PC-9 (cell line): Measurements from ENCODE around the gene KLHDC9.

Source experiments
- EZH2 ChIP-seq: fragments of 200-600 bp; sonication (generic); IDR thresholded peaks from 2 replicates; pipeline ENCODE4 v1.8.0; 2017; ENCODE audit warnings: antibody characterized with exemption, low read depth
- TF ChIP-seq, protein P1 (sequence below): fragments of 200-600 bp; sonication (generic); conservative IDR thresholded peaks from 2 replicates; pipeline ENCODE4 v1.6.1; 2017; ENCODE audit warnings: mixed run types, antibody characterized with exemption, mild to moderate bottlenecking, moderate library complexity

DNA sequence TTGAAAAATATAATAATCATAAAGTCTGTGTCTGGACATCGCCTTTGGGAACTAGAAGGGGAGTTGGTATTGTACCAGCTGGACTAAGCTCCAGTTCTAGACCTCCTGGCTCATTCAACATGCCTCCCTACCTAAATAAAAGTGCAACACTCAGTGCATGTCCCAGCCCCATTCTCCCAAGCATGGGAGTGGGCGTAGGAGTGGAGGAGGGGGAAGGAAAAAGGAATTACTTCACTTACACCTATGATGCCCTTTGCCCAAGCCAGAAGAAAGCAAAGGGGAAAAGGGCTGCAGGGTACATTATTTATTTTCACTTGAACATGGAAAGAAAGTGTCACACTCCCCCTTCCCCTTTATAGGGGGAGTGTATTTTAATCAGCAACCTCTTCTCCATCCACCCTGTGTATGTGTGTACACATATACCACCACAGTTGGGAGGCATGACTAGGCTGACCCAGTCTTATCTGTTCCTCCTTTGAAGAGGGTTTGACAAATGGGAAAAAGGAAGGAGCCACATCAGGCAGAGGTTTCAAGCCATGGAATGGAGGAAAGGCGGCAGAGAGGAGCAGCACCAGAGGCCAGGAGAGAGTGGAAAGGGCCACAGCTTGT, 23.0 kb downstream of the KLHDC9 start:
- TF ChIP-seq, protein P1, sequence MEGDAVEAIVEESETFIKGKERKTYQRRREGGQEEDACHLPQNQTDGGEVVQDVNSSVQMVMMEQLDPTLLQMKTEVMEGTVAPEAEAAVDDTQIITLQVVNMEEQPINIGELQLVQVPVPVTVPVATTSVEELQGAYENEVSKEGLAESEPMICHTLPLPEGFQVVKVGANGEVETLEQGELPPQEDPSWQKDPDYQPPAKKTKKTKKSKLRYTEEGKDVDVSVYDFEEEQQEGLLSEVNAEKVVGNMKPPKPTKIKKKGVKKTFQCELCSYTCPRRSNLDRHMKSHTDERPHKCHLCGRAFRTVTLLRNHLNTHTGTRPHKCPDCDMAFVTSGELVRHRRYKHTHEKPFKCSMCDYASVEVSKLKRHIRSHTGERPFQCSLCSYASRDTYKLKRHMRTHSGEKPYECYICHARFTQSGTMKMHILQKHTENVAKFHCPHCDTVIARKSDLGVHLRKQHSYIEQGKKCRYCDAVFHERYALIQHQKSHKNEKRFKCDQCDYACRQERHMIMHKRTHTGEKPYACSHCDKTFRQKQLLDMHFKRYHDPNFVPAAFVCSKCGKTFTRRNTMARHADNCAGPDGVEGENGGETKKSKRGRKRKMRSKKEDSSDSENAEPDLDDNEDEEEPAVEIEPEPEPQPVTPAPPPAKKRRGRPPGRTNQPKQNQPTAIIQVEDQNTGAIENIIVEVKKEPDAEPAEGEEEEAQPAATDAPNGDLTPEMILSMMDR = no peak
- TF ChIP-seq EZH2 = no peak
